K562 (cell line): ENCODE data around the gene NAV2. TPM values are rescaled to one million over a fixed set of nuclear protein-coding genes. Genes with fewer than 3 reads are reported as not detected.

Experiments
- BCOR ChIP-seq: fragments of 450-650 bp; IDR thresholded peaks from 2 replicates; pipeline ENCODE4 v1.6.1; 2016
- CREB3L1 ChIP-seq: fragments of 450-650 bp; IDR thresholded peaks from 2 replicates; pipeline ENCODE4 v1.6.1; 2014; ENCODE audit warnings: low read depth, mild to moderate bottlenecking, moderate library complexity, borderline replicate concordance
- ESRRA ChIP-seq: fragments of 450-650 bp; IDR thresholded peaks from 2 replicates; pipeline ENCODE4 v1.6.1; 2014; ENCODE audit warnings: low read depth, mild to moderate bottlenecking, moderate library complexity, borderline replicate concordance
- GABPB1 ChIP-seq: sonication (generic); formaldehyde crosslinking; IDR thresholded peaks from 2 replicates; pipeline ENCODE4 v1.8.0; 2022; ENCODE audit warnings: mild to moderate bottlenecking, missing genetic modification reagents
- HDAC6 ChIP-seq: IDR thresholded peaks from 2 replicates; pipeline ENCODE4 v1.6.1; 2012; ENCODE audit warnings: low read depth, mild to moderate bottlenecking, control low read depth, inconsistent platforms, low read length, moderate library complexity
- HNRNPUL1 ChIP-seq: fragments of 200-400 bp; formaldehyde crosslinking; IDR thresholded peaks from 2 replicates; pipeline ENCODE4 v1.6.1; 2017; ENCODE audit warnings: low read length
- LEF1 ChIP-seq: fragments of 450-650 bp; IDR thresholded peaks from 2 replicates; pipeline ENCODE4 v1.6.1; 2016; ENCODE audit warnings: mild to moderate bottlenecking
- NFRKB ChIP-seq: fragments of 450-650 bp; IDR thresholded peaks from 2 replicates; pipeline ENCODE4 v1.6.1; 2016; ENCODE audit warnings: low read depth
- TEAD4 ChIP-seq, 2 experiments: sonication (generic) in 1 of 2; formaldehyde crosslinking in 1 of 2; IDR thresholded peaks; 2 replicates each; pipeline versions ENCODE4 v1.6.1 to v1.8.0; 2012 to 2022; ENCODE audit warnings: borderline replicate concordance in 1 of 2, inconsistent platforms in 1 of 2, low read length in 1 of 2, mild to moderate bottlenecking in 1 of 2, missing genetic modification reagents in 1 of 2
- ZBTB40 ChIP-seq, 2 experiments: fragments of 450-650 bp in 1 of 2; sonication (generic) in 1 of 2; formaldehyde crosslinking in 1 of 2; IDR thresholded peaks; 2 replicates each; pipeline versions ENCODE4 v1.7.1 to v1.9.0; 2016 to 2022; ENCODE audit warnings: inconsistent platforms in 1 of 2, mild to moderate bottlenecking in 1 of 2, missing genetic modification reagents in 1 of 2
- ZBTB7A ChIP-seq: IDR thresholded peaks from 2 replicates; pipeline ENCODE4 v1.6.1; 2011; ENCODE audit warnings: low read depth, mild to moderate bottlenecking, low read length, moderate library complexity, borderline replicate concordance; ENCODE audit not compliant: control insufficient read depth
- ZMIZ1 ChIP-seq, 2 experiments: fragments of 150-350 bp in 1 of 2; IDR thresholded peaks; 2 replicates each; pipeline ENCODE4 v1.6.1; 2012 to 2016; ENCODE audit warnings: low read depth in 2 of 2, low read length in 2 of 2, mild to moderate bottlenecking in 1 of 2, moderate library complexity in 1 of 2
- ZNF146 ChIP-seq: IDR thresholded peaks from one replicate; pipeline ENCODE4 v1.6.1; 2018; ENCODE audit warnings: missing compliant biosample characterization; ENCODE audit not compliant: unreplicated experiment
- ZNF263 ChIP-seq: sonication (generic); formaldehyde crosslinking; IDR thresholded peaks from 2 replicates; pipeline ENCODE4 v1.8.0; 2022; ENCODE audit warnings: mild to moderate bottlenecking, missing genetic modification reagents, borderline replicate concordance
- polyA plus RNA-seq, 8 experiments: library from polyadenylated mRNA; depleted of rRNA in 4 of 8; stranded (reverse) in 5 of 8; unstranded in 3 of 8; fragments of >200 nt; fragmentation: Nextera tagmentation in 2 of 8; fragmentation: Illumina TruSeq in 1 of 8; extraction: Ambion mirVana in 2 of 8; extraction: Trizol in 1 of 8; gene quantifications; 2 replicates each; pipeline versions ENCODE4 v1.2.1 to v1.2.3, GENCODE V29; 2011 to 2014; ENCODE audit warnings: inconsistent platforms in 1 of 8, missing spikeins in 1 of 8
- total RNA-seq, 7 experiments: library from RNA; depleted of rRNA in 6 of 7; stranded (reverse); fragments of >200 nt in 6 of 7; fragmentation: Illumina TruSeq in 2 of 7; extraction: Trizol in 2 of 7; gene quantifications; 2 replicates each; pipeline versions ENCODE4 v1.2.1 to v1.2.3, GENCODE V29; 2011 to 2021; ENCODE audit warnings: low replicate concordance in 1 of 7

The NAV2 gene
- total and polyA plus RNA-seq, 9 of the 15 experiments (the other 6 are each of a cell fraction or from before 2014, with no cell fraction given) = 0.03 to 0.35 (median 0.05) TPM

- TF ChIP-seq ZNF146 (no peak), LEF1 (no peak), HDAC6 (no peak), ZNF263 (CRISPR knock-in tag) (peak; percentile 48; the same call in 1 of the 2 replicates), ZBTB40 (IDR thresholded peaks at IDR 0.05) (peak; percentile 90), ZBTB40 (CRISPR knock-in tag; IDR thresholded peaks at IDR 0.05) (no peak), CREB3L1 (no peak), ZBTB7A (peak; percentile 45; the same call in 1 of the 2 replicates), BCOR (no peak), ZMIZ1 (IDR thresholded peaks at IDR 0.05; ENCODE audit: low read depth in 2 of 2, low read length in 2 of 2) (no peak), NFRKB (no peak), ESRRA (peak; percentile 81), GABPB1 (CRISPR knock-in tag) (peak; percentile 93), HNRNPUL1 (no peak), TEAD4 (IDR thresholded peaks at IDR 0.05; ENCODE audit: low read length) (0 out of 2 replicates have a peak, but pooled peaks have one; percentile 14), TEAD4 (CRISPR knock-in tag; IDR thresholded peaks at IDR 0.05; ENCODE audit: borderline replicate concordance) (no peak)
Observed at GRCh38 chr11:20066783-20067156, 354.1 kb downstream of the NAV2 start (continued).
